NCI-H2227 treated with DMSO at 0.1 percent for 48 hours (cell line): ENCODE results near the gene ODC1.

Source experiments
- DNase-seq: peaks from one replicate; lab custom pipeline; 2025; lab: John Stamatoyannopoulos, UW

ODC1 gene

GRCh38 chr2:10399358-10399757 lies 48.8 kb downstream of the ODC1 start:
- no peak for DNase-seq

GRCh38 chr2:10398496-10398895 lies 49.6 kb downstream of the ODC1 start:
- DNase-seq, result no peak

- no peak for DNase-seq
These were observed 50.2 kb downstream of the ODC1 start for GRCh38 chr2:10397878-10398277.

GRCh38 chr2:10397297-10397875 lies 50.7 kb downstream of the ODC1 start:
- DNase-seq, result no peak

GRCh38 chr2:10396464-10396863 lies 51.7 kb downstream of the ODC1 start:
- DNase-seq, result no peak

GRCh38 chr2:10395893-10396292 lies 52.2 kb downstream of the ODC1 start:
- no peak for DNase-seq

GRCh38 chr2:10393640-10393982 lies 54.5 kb downstream of the ODC1 start:
- DNase-seq, result no peak

GRCh38 chr2:10392951-10393639 lies 55.0 kb downstream of the ODC1 start:
- no peak for DNase-seq

GRCh38 chr2:10392548-10392947 lies 55.6 kb downstream of the ODC1 start:
- no peak for DNase-seq

- DNase-seq, result no peak
These were observed 56.0 kb downstream of the ODC1 start for GRCh38 chr2:10392100-10392499.

GRCh38 chr2:10390369-10390801 lies 57.7 kb downstream of the ODC1 start:
- no peak for DNase-seq
